HG03064 (cell line): ENCODE results near the gene IL22RA1.

ENCODE experiments used
- ATAC-seq: cut with Tn5 transposase; IDR thresholded peaks from one replicate; pipeline ENCODE4 v1.9.1; 2021; ENCODE audit warnings: low read depth; ENCODE audit not compliant: unreplicated experiment

IL22RA1 gene

GRCh38 chr1:24118410-24119242 lies 24.3 kb downstream of the IL22RA1 start:
- ATAC-seq = no peak

DNA sequence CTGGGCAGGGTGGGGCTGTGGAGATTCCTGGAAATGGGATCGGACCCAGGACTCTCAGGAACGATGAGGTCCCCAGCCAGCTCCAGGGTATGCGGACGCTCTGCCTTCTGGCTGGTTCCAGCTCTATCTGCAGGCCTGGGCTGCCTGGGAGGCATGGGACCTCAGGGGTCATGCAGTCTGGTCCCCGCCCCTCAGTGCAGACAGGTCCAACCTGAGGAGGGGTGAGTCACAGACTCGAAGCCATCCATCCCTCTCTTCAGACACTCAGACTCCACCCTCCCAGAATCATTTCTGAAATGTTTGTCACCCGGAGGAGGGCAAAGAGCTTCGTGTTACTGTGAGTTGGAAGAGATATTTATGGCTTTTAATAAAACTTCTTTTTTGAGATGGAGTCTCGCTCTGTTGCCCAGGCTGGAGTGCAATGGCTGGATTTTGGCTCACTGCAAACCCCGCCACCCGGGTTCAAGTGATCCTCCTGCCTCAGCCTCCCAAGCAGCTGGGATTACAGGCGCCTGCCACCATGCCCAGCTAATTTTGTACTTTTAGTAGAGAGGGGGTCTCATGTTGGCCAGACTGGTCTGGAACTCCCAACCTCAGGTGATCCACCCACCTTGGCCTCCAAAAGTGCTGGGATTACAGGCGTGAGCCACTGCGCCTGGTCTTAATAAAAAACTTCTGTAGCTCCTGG lies 25.1 kb downstream of the IL22RA1 start:
- no peak for ATAC-seq

- no peak for ATAC-seq
These were observed 25.8 kb downstream of the IL22RA1 start for GRCh38 chr1:24117132-24117531.

- ATAC-seq = no peak
These were observed 28.2 kb downstream of the IL22RA1 start for GRCh38 chr1:24114753-24115152.

DNA sequence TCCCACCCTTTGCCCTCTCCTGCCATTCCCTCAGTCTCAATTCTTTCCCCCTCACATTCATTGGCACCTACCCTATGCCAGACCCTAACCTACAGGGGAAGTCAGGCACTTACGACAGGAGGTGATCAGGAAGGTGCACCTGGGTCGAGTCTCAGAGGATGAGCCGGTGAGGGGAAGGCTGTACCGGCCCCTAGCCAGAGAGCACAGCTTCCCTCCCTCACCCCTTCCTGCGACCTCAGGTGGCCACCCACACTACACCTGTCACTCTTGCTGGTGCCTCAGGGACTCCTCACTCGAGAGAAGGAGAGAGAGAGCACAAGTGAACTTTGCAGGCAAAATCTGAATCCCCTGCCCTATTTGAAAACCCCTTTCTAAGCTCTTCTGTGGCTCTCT lies 29.3 kb downstream of the IL22RA1 start:
- ATAC-seq = no peak

DNA sequence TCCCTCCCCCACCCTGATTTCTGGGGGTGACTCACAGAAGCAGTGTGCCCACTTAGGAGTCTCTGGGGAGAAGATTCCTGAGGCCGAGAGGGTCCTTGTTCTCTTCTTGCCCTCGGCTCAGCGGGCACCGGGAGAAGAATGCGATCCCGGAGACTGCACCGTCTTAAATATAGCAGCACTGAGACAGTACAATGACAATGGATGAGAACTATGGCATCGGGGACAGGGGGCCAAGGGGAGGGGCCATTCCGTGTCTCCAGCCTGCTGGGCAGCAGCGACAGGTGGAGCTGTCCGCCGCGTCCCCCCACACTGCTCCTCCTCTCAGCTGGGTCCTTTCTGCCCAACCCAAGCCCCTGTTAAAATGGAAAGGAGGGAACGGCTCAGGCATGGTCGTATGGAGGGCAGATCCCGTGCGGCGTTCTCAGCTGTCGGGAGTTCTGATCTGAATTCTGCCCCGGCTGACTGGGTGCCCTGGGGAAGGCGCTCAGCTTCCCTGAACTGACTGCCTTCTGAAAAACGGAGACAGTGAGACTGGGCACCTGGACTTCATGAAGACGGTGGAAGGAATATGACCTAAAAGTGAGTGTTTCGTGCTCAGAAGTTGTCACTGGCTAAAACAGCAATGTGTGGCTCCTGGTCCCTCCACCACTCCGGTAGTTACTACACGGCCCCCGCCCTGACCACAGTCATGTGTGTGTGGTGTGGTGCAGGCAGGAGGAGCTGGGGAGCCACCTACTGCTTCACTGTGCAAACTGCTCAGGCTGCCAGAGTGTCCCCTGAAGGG lies 30.8 kb downstream of the IL22RA1 start, which contains the start of gene MYOM3:
Gene MYOM3, minus strand, starts transcription at position 140 of the 784 bp plus-strand sequence. CDS start 3,499 bp downstream, outside the sequence.
- no peak for ATAC-seq

- no peak for ATAC-seq
These were observed 31.5 kb downstream of the IL22RA1 start for GRCh38 chr1:24111262-24111995.

GRCh38 chr1:24110642-24111261 lies 32.2 kb downstream of the IL22RA1 start:
- no peak for ATAC-seq

DNA sequence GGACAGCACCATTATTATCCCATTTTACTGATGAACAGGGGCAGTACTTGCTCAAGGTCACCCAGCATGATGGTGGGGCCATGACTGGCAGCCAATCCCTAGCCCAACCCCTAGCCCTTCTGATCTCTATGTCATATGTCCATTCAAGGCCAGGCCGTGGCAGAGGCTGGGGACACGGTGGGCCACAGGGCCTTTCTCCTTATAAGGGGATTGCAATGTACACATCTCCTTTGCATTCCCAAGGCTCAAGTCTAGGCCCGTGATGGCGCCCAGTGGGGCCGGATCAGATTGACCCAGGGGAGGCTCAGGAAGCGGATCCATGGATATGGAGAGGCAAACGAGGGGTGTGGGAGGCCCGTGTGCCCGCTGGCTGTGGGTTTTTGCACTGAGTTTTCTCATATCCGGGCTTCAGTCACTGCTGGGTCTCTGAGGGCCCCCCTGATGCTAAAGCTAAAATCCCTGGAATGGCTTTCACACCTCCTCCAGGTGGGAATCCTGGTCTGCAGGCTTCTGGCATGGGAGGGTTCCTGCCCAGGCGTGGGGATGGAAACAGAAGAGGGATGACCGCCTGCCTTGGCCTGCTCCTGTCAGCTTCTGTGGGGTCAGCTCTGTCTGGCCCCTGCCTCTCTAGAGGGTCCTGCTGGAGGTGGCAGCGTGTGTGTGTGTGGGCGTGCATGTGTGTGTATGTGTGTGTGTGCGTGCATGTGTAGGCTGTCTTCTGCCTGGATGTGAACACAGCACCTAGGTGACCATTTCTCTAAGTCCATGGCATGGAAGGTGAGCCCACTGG lies 33.1 kb downstream of the IL22RA1 start:
- ATAC-seq = no peak

DNA sequence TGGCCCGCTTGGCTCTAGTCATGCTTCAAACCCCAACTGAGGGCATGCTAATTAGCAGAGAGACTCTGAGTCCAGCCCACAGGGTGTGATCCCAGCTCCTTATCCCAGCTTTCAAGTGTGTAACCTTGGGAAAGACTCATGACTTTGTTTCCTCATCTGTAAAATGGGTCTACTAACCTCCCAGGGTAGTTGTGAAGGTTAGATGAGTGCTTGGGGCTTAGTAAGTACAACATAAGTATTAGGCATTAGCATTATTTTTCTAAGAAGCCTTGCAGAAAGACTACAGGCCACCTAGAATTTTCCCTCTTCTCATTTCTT lies 33.8 kb downstream of the IL22RA1 start:
- no peak for ATAC-seq

DNA sequence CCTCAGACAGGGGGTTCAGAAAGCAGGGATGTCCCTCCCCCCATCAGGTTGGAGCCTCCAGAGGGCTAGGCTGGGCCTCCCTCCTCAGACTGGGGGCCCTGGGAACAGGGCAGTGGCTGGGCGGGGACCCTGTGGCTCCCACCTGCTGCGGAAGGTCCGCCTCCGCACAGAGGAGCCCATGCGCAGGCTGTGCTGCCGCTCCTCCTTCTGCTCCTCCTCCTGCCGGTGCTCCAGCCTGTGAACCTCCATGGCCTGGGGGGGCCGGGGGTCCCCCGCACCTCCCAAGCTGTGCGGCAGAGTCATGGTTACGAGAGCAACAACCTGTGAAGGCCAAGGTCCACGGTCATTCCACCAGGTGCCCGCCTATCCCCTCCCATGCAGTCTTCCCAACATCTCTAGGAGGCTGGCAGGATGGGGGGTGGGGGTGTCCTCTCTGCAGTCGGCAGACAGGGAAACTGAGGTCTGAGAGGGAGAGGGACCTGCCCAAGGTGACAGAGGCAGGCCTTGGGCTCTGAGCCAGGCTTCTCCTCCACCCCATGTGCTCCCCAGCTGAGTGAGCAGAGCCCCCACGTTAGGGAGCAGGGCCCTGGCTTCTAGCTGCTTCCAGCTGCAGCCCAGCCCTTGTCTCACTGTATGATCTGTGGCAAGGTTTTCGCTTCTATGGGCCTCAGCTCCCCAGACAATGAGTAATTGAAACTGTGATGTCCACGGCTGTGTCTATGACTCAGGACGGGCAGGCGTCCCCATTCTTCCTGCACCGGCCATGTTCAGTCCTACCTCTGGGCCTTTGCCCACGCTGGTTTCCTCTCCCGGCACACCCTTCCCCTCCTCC lies 34.4 kb downstream of the IL22RA1 start:
- ATAC-seq = no peak

DNA sequence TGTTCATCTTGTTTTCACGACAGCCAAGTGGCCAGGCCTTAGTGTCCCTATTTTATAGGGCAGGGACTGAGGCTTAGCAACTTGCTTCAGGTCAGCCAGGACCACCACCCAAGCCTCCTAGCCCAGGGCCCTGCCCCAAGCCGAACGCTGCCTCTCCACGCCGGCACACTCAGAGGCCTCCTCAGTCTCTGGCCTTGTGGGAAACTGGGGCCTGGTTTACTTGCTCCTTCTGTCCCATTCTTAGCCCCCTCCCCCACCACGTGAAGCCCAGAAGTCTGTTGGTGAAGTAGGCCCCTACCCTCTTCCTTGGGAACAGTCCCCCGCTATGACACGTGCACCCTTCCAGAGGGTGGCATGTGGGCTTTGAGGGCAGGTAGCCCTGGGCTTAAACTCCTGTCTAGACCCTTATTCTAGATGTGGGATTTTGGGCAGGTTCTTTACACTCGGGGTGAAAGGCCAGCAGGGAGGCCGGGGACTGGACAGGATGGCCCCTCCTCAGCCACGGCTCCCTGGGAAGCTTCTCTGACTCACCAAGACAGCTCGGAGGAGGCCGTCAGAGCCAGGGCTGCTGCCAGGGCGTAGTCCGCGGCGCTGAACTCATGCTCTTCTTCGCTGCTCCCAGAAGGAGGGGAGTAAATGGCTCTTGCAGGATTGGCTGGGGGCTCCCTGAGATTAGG lies 35.3 kb downstream of the IL22RA1 start:
- ATAC-seq = no peak

DNA sequence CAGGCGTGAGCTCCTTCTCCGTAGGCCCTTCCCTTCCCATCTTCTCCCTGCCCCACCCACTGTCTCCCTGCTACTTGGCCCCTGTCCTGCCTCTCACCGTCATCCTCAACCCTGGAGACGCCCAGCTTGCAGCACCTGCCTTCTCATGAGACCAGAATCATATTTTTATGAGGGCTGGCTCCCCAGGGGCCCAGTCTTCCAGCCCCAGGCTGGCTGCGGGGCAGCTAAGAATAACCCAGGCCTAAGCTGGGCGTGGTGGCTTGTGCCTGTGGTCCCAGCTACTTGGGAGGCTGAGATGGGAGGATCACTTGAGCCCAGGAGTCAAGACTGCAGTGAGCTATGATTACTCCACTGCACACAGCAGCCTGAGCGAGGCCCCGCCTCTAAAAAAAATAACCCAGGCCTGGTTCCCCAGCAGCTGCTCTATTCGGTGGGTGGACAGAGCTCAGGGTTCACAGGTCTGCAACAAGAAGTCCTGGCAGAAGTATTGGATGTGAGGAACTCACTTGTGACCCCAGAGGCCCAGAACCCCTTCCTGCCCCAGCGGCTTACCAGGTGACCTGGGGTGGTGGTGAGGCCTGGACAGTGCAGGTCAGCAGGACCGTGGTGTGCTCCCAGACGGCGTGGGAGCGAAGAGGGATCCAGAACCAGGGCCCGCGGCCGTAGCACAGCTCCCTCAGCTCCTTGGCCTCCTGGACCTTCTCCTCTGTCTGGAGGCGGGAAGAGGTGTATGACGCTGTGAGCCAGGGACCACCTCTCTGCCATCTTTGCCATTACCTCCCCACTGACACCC lies 37.4 kb downstream of the IL22RA1 start:
- no peak for ATAC-seq

GRCh38 chr1:24104854-24105253 lies 38.1 kb downstream of the IL22RA1 start:
- ATAC-seq = no peak

GRCh38 chr1:24103879-24104278 lies 39.1 kb downstream of the IL22RA1 start:
- ATAC-seq = no peak

- ATAC-seq = no peak
These were observed 39.5 kb downstream of the IL22RA1 start for GRCh38 chr1:24103408-24103807.

- ATAC-seq = no peak
These were observed 40.0 kb downstream of the IL22RA1 start for GRCh38 chr1:24102961-24103360.
